Trophoblast cell (in vitro differentiated cells and primary cell): Measurements from ENCODE around the gene LRRC4B.

Experiments
- DNase-seq, 2 donors: peaks; one replicate each; pipeline ENCODE4 v3.0.0-alpha.2; 2016
- H2AFZ ChIP-seq: 2 replicates; pipeline ENCODE4 v1.6.1; 2013; ENCODE audit warnings: low read length, moderate library complexity, mild to moderate bottlenecking; ENCODE audit not compliant: insufficient read depth, poor library complexity
- H2AK5ac ChIP-seq: 2 replicates; pipeline ENCODE4 v1.6.1; 2013; ENCODE audit warnings: mild to moderate bottlenecking, low read length
- H2BK120ac ChIP-seq: 2 replicates; pipeline ENCODE4 v1.6.1; 2013; ENCODE audit warnings: low read length, mild to moderate bottlenecking, moderate library complexity; ENCODE audit not compliant: insufficient read depth, poor library complexity
- H2BK12ac ChIP-seq: 2 replicates; pipeline ENCODE4 v1.6.1; 2013; ENCODE audit warnings: mild to moderate bottlenecking, low read length, moderate library complexity
- H2BK5ac ChIP-seq: 2 replicates; pipeline ENCODE4 v1.6.1; 2013; ENCODE audit warnings: low read length, low read depth, moderate library complexity, mild to moderate bottlenecking; ENCODE audit not compliant: poor library complexity
- H3K14ac ChIP-seq: 2 replicates; pipeline ENCODE4 v1.6.1; 2013; ENCODE audit warnings: mild to moderate bottlenecking, low read length
- H3K18ac ChIP-seq: 2 replicates; pipeline ENCODE4 v1.6.1; 2013; ENCODE audit warnings: mild to moderate bottlenecking, low read length
- H3K23ac ChIP-seq: 2 replicates; pipeline ENCODE4 v1.6.1; 2013; ENCODE audit warnings: low read length
- H3K27ac ChIP-seq: 2 replicates; pipeline ENCODE4 v1.5.1; 2013; ENCODE audit warnings: low read depth, mild to moderate bottlenecking, inconsistent platforms, low read length, moderate library complexity
- H3K27me3 ChIP-seq: 2 replicates; pipeline ENCODE4 v1.6.1; 2013; ENCODE audit warnings: inconsistent platforms, mild to moderate bottlenecking, low read length, moderate library complexity; ENCODE audit not compliant: insufficient read depth
- H3K36me3 ChIP-seq, 2 experiments: 1 replicate in 1 of 2; 2 replicates in 1 of 2; pipeline ENCODE4 v1.6.1; 2013; ENCODE audit warnings: low read length in 2 of 2, mild to moderate bottlenecking in 2 of 2, moderate library complexity in 1 of 2; ENCODE audit not compliant: insufficient read depth in 2 of 2, control insufficient read depth in 1 of 2
- H3K4ac ChIP-seq: 2 replicates; pipeline ENCODE4 v1.6.1; 2013; ENCODE audit warnings: low read depth, mild to moderate bottlenecking, low read length, moderate library complexity
- H3K4me1 ChIP-seq, 2 experiments: 1 replicate in 1 of 2; 2 replicates in 1 of 2; pipeline ENCODE4 v1.6.1; 2013; ENCODE audit warnings: low read length in 2 of 2, mild to moderate bottlenecking in 2 of 2, moderate library complexity in 1 of 2; ENCODE audit not compliant: insufficient read depth in 2 of 2, control insufficient read depth in 1 of 2
- H3K4me2 ChIP-seq: 2 replicates; pipeline ENCODE4 v1.6.1; 2013; ENCODE audit warnings: inconsistent platforms, mild to moderate bottlenecking, low read length, moderate library complexity
- H3K4me3 ChIP-seq: 2 replicates; pipeline ENCODE4 v1.5.1; 2013; ENCODE audit warnings: mild to moderate bottlenecking, low read depth, low read length, inconsistent platforms
- H3K79me1 ChIP-seq: one replicate; pipeline ENCODE4 v1.6.1; 2013; ENCODE audit warnings: low read length
- H3K79me2 ChIP-seq: 2 replicates; pipeline ENCODE4 v1.6.1; 2013; ENCODE audit warnings: low read length, mild to moderate bottlenecking; ENCODE audit not compliant: control insufficient read depth, insufficient read depth, poor library complexity
- H3K9ac ChIP-seq: 2 replicates; pipeline ENCODE4 v1.6.1; 2013; ENCODE audit warnings: mild to moderate bottlenecking, low read length
- H3K9me3 ChIP-seq: 2 replicates; pipeline ENCODE4 v1.6.1; 2013; ENCODE audit warnings: low read depth, mild to moderate bottlenecking, control low read depth, inconsistent platforms, low read length; ENCODE audit not compliant: insufficient read depth
- H4K12ac ChIP-seq: 2 replicates; pipeline ENCODE4 v1.6.1; 2013; ENCODE audit warnings: low read depth, mild to moderate bottlenecking, low read length, moderate library complexity
- H4K8ac ChIP-seq: 2 replicates; pipeline ENCODE4 v1.6.1; 2013; ENCODE audit warnings: low read depth, mild to moderate bottlenecking, low read length, moderate library complexity
- H4K91ac ChIP-seq: one replicate; pipeline ENCODE4 v1.6.1; 2013; ENCODE audit warnings: low read depth, mild to moderate bottlenecking, low read length, moderate library complexity
- WGBS: extraction: QIAGEN DNeasy Blood & Tissue Kit; methylation state at CpG from one replicate; pipeline ENCODE4 v1.1.7; 2013; ENCODE audit warnings: missing lambda C conversion rate; ENCODE audit not compliant: insufficient read length, insufficient coverage; ENCODE audit errors: extremely low coverage; 5-methylcytosine and 5-hydroxymethylcytosine counted together

Gene LRRC4B

DNA sequence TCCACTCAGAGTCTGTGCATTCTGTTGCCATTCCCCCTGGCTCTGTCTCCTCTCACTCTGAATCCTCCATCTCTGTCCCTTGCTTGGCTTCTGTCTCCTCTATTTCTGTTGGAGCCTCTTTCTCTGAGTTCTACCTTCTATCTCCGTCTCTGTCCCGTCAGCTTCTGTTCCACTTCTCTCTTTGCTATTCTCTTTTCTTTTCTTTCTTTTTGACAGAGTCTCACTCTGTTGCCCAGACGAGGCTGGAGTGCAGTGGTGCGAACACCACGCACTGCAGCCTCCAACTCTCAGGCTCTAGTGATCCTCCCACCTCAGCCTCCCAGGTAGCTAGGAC, 33.8 kb upstream of the LRRC4B start:
- Histone ChIP-seq H2BK5ac (no peak overlapping the region), H3K79me1 (no peaks in the 10 kb centered on the region), H3K14ac (no peak overlapping the region), H3K4me2 (no peak overlapping the region), H3K4me1 (no peaks in the 10 kb centered on the region), H3K79me2 (no peaks in the 10 kb centered on the region), H2AFZ (no peak overlapping the region), H3K9ac (no peak overlapping the region), H3K23ac (no peak overlapping the region), H2BK120ac (no peak overlapping the region), H2BK12ac (no peak overlapping the region), H4K12ac (no peak overlapping the region), H4K8ac (no peak overlapping the region), H3K36me3 (no peaks in the 10 kb centered on the region), H3K9me3 (peaks cover 5% of the 10 kb centered on the region), H3K4me3 (no peak overlapping the region), H3K27me3 (no peaks in the 10 kb centered on the region), H2AK5ac (no peak overlapping the region), H3K27ac (no peak overlapping the region), H3K4ac (no peak overlapping the region), H3K18ac (no peak overlapping the region), H4K91ac (no peak overlapping the region)
- DNase-seq = no peak
- no CpG with 5 or more reads among the region's 5 CpGs for WGBS

DNA sequence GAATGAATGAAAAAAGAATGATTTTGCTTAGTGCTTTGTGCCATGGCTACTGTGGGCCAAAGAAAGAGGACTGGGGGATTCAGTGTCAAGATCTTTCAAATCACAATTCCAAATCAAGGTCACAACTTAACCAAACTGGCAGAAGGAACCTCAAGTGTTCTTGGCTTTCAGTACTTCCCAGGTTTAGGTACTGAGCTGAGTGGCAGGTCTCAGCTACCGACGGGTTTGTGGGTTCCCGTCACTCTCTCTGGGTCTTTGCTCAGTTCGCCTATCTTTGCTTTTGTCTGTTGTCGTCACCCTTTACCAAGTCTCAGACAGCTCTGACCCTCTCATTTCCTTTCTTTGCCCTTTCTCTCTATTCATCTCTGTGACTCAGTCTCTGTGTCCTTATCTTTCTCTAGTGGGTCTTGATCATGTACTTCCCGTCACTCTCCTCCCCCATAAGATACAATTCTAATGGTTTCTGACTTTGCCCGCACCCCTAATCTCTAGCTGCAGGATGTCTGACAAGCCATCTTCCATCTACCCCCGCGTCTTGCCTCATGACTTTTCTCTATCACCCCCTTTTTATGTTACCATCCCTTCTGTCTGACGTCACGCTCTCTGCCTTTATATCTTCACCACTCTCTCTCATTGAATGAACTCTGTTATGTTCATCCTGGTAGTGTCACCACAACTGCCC, 33.3 kb upstream of the LRRC4B start:
- H4K8ac ChIP-seq = no peak overlapping the region

DNA sequence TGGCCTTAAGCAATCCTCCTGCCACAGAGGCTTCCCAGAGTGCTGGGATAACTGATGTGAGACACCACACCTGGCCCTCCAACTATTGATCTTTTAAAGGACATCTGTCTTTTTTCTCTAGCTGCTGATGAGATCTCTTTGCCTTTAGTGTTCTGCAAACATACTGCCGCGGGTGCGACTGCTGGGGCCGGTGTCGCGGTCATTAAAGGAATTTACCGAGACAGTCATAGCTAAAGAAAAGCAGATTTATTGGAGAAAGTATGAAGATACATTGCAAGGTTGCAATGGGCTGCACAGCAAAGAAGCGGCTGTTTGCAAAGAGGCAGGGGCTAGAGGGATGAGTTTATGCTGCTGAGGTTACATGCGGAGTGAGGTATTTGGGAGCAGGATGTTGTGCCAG, 31.2 kb upstream of the LRRC4B start:
- no peaks in the 10 kb centered on the region for H3K79me1 ChIP-seq

More for the DNA sequence above, 33.3 kb upstream of the LRRC4B start:
- no peak overlapping the region for H3K27ac ChIP-seq
- H3K79me1 ChIP-seq = no peaks in the 10 kb centered on the region
- H3K4ac ChIP-seq = no peak overlapping the region
- H4K12ac ChIP-seq = no peak overlapping the region
- no peaks in the 10 kb centered on the region for H3K27me3 ChIP-seq
- peaks cover 4% of the 10 kb centered on the region for H3K9me3 ChIP-seq
- no peak overlapping the region for H2BK5ac ChIP-seq
- no peak overlapping the region for H3K14ac ChIP-seq
- H3K79me2 ChIP-seq = no peaks in the 10 kb centered on the region
- no peak overlapping the region for H3K18ac ChIP-seq
- H2AFZ ChIP-seq = no peak overlapping the region
- no peak overlapping the region for H3K4me2 ChIP-seq
- no peaks in the 10 kb centered on the region for H3K4me1 ChIP-seq
- no peak overlapping the region for H3K9ac ChIP-seq
- H4K91ac ChIP-seq = no peak overlapping the region
- H2BK12ac ChIP-seq = no peak overlapping the region
- WGBS = no CpG with 5 or more reads among the region's 11 CpGs
- H2AK5ac ChIP-seq = no peak overlapping the region
- no peak overlapping the region for H3K4me3 ChIP-seq
- H2BK120ac ChIP-seq = no peak overlapping the region
- H3K36me3 ChIP-seq = no peaks in the 10 kb centered on the region
- DNase-seq = no peak
- H3K23ac ChIP-seq = no peak overlapping the region

DNA sequence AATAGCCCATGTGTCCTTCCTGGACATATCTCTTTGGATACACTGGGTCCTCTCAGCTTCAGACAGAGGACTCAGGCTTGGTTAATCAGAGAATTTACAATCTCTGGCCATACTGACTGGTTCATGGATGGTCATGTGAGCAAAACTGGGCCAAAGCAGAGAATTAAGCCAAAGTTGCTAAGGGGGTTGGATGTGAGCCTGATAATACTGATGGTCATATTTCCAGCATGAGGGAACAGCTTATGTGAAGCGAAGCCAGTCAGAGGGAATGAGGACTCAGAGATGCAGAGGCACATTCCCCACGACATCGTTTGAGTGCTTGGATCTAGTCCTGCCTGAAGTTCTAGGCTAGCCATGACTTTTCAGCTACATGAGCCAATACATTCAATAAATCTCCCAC, 22.0 kb upstream of the LRRC4B start:
- no CpG with 5 or more reads among the region's 3 CpGs for WGBS
- Histone ChIP-seq H2AK5ac (no peak overlapping the region), H2BK5ac (no peak overlapping the region), H3K79me2 (no peaks in the 10 kb centered on the region), H3K4me2 (no peak overlapping the region), H3K27me3 (no peaks in the 10 kb centered on the region), H3K9ac (no peak overlapping the region), H4K8ac (no peak overlapping the region), H3K14ac (no peak overlapping the region), H2BK120ac (no peak overlapping the region), H3K4me3 (no peak overlapping the region), H3K9me3 (no peaks in the 10 kb centered on the region), H3K27ac (no peak overlapping the region), H3K18ac (no peak overlapping the region), H3K4me1 (no peaks in the 10 kb centered on the region), H3K36me3 (no peaks in the 10 kb centered on the region), H3K79me1 (no peaks in the 10 kb centered on the region), H4K91ac (no peak overlapping the region), H2AFZ (no peak overlapping the region), H3K23ac (no peak overlapping the region), H3K4ac (no peak overlapping the region), H4K12ac (no peak overlapping the region), H2BK12ac (no peak overlapping the region)
- no peak for DNase-seq

More for the DNA sequence above, 31.2 kb upstream of the LRRC4B start:
- no peak for DNase-seq
- Histone ChIP-seq H3K9ac (no peak overlapping the region), H4K8ac (no peak overlapping the region), H3K27ac (no peak overlapping the region), H4K12ac (no peak overlapping the region), H3K4ac (no peak overlapping the region), H2AFZ (no peak overlapping the region), H3K14ac (no peak overlapping the region), H3K9me3 (no peaks in the 10 kb centered on the region), H3K27me3 (no peaks in the 10 kb centered on the region), H2BK120ac (no peak overlapping the region), H3K18ac (no peak overlapping the region), H3K4me3 (no peak overlapping the region), H4K91ac (no peak overlapping the region), H3K4me1 (no peaks in the 10 kb centered on the region), H3K79me2 (no peaks in the 10 kb centered on the region), H2BK12ac (no peak overlapping the region), H3K23ac (no peak overlapping the region), H2BK5ac (no peak overlapping the region), H3K36me3 (no peaks in the 10 kb centered on the region), H2AK5ac (no peak overlapping the region), H3K4me2 (no peak overlapping the region)
- WGBS = no CpG with 5 or more reads among the region's 9 CpGs
